ENCODE data around the gene SOCS1.

GRCh38 chr16:11272484-11272883 is 16.5 kb upstream of the SOCS1 start:
- TF ChIP-seq CTCF (IDR thresholded peaks at IDR 0.05; ENCODE audit: low read depth, low read length, poor library complexity, severe bottlenecking) (no peak), EZH2phosphoT487 (IDR thresholded peaks at IDR 0.05; ENCODE audit: borderline replicate concordance, low read length) (no peak)
